Thymus (tissue), 11 donors: ENCODE measurements around the gene PLPPR4. TPM values are rescaled to one million over a fixed set of nuclear protein-coding genes. Genes with fewer than 3 reads are reported as not detected.

Experiments used
- DNase-seq, 9 donors: peaks; one replicate each; pipeline ENCODE4 v3.0.0-alpha.2; 2013; ENCODE audit warnings: low spot score in 9 of 9, low read depth in 6 of 9, missing footprints in 1 of 9
- H3K27ac ChIP-seq, 2 donors: one replicate each; pipeline ENCODE4 v1.5.1; 2013; ENCODE audit warnings: control low read depth in 1 of 2, low read depth in 1 of 2, low read length in 1 of 2, mild to moderate bottlenecking in 1 of 2, moderate library complexity in 1 of 2
- H3K27me3 ChIP-seq, 2 donors: one replicate each; pipeline ENCODE4 v1.5.1; 2013; ENCODE audit warnings: low read length in 1 of 2; ENCODE audit not compliant: control insufficient read depth in 2 of 2, insufficient read depth in 1 of 2
- H3K36me3 ChIP-seq, 2 donors: one replicate each; pipeline ENCODE4 v1.5.1; 2013; ENCODE audit warnings: low read length in 1 of 2, mild to moderate bottlenecking in 1 of 2, moderate library complexity in 1 of 2; ENCODE audit not compliant: control insufficient read depth in 2 of 2, insufficient read depth in 2 of 2
- H3K4me1 ChIP-seq, 2 donors: one replicate each; pipeline ENCODE4 v1.5.1; 2013; ENCODE audit warnings: low read length in 2 of 2; ENCODE audit not compliant: control insufficient read depth in 2 of 2, insufficient read depth in 2 of 2
- H3K4me3 ChIP-seq, 2 donors: one replicate each; pipeline ENCODE4 v1.5.1; 2013; ENCODE audit warnings: low read length in 2 of 2, control low read depth in 1 of 2, mild to moderate bottlenecking in 1 of 2
- H3K9me3 ChIP-seq, 2 donors: one replicate each; pipeline ENCODE4 v1.5.1; 2013; ENCODE audit warnings: low read length in 1 of 2, mild to moderate bottlenecking in 1 of 2; ENCODE audit not compliant: control insufficient read depth in 2 of 2, insufficient read depth in 1 of 2
- WGBS: extraction: QIAGEN DNeasy Blood & Tissue Kit; methylation state at CpG from one replicate; pipeline ENCODE4 v1.1.7; 2013; 5-methylcytosine and 5-hydroxymethylcytosine counted together
- polyA plus RNA-seq: library from polyadenylated mRNA; stranded (reverse); fragments of 200-250 nt; gene quantifications from one replicate; pipeline ENCODE4 v1.2.3, GENCODE V29; 2013
- total RNA-seq: library from RNA; stranded (reverse); fragments of 120-200 nt; gene quantifications from one replicate; pipeline ENCODE4 v1.2.4, GENCODE V29; 2013
- donor health status: healthy.

The PLPPR4 gene
- total and polyA plus RNA-seq, 2 donors, result 0.30 to 0.42 TPM

DNA sequence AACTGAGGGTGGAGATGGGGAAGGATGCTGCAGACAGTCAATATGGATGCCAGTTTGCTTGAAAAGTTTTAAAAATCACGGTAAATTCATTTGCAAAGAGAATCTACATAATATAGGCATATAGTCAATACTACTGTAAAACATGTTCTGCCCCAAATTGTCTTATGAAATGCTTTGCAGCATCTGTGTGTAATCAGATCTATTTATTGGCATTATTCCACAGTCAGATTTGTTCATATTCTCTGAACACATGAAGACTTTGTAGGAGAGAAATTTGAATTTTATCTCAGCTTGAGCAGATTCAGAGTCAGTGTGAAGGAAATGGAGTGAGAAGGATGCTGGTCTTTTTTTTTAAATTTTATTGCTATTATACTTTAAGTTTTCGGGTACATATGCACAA, 88.5 kb downstream of the PLPPR4 start:
- DNase-seq, result no peak
- Histone ChIP-seq H3K27me3 (no peaks in the 10 kb centered on the region), H3K4me1 (no peaks in the 10 kb centered on the region), H3K9me3 (no peaks in the 10 kb centered on the region), H3K36me3 (no peaks in the 10 kb centered on the region), H3K27ac (no peak overlapping the region), H3K4me3 (no peak overlapping the region)
- WGBS, result 95% methylated on average over 2 of the region's 2 CpGs

GRCh38 chr1:99358770-99359169, 94.5 kb downstream of the PLPPR4 start:
- Histone ChIP-seq H3K9me3 (no peaks in the 10 kb centered on the region), H3K4me1 (no peaks in the 10 kb centered on the region), H3K27ac (no peak overlapping the region), H3K27me3 (no peaks in the 10 kb centered on the region), H3K36me3 (no peaks in the 10 kb centered on the region), H3K4me3 (no peak overlapping the region)
- no peak for DNase-seq
